AG09319 (cell line): ENCODE data around the gene RASIP1.

Experiments
- DNase-seq: peaks from one replicate; pipeline ENCODE4 v3.0.0-alpha.2; 2010; ENCODE audit warnings: low read depth; ENCODE audit errors: extremely low read depth
- TF ChIP-seq, protein P1 (sequence below): IDR thresholded peaks from 2 replicates; pipeline ENCODE4 v1.5.1; 2011; ENCODE audit warnings: low read depth, mild to moderate bottlenecking, inconsistent platforms, low read length, moderate library complexity

RASIP1 gene

DNA sequence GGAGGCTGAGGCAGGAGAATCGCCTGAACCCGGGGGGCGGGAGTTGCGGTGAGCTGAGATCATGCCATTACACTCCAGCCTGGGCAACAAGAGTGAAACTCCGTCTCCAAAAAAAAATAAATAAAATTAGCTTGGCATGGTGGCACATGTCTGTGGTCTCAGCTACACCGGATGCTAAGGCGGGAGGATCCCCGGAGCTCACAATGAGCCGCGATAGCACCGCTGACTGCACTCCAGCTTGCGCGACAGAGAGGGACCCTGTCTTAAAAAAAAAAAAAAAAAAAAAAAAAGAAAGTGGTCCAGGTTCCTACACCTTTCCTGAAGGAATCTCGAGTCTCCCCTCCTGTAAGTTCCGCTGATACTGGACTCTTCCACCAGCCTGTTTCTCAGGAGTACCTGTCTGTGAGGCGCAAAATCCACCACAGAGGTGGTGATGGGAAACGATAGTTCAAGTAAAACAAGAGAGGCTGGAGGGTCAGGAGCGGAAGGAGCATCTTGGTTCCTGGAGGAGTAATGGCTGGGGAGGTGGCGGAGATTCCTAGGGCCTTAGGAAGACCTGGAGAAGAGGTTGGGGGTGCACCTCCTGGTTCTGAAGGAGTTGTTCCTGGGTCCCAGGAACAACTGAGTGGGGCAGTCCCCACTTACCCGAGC, 11.6 kb upstream of the RASIP1 start:
- TF ChIP-seq, protein P1, sequence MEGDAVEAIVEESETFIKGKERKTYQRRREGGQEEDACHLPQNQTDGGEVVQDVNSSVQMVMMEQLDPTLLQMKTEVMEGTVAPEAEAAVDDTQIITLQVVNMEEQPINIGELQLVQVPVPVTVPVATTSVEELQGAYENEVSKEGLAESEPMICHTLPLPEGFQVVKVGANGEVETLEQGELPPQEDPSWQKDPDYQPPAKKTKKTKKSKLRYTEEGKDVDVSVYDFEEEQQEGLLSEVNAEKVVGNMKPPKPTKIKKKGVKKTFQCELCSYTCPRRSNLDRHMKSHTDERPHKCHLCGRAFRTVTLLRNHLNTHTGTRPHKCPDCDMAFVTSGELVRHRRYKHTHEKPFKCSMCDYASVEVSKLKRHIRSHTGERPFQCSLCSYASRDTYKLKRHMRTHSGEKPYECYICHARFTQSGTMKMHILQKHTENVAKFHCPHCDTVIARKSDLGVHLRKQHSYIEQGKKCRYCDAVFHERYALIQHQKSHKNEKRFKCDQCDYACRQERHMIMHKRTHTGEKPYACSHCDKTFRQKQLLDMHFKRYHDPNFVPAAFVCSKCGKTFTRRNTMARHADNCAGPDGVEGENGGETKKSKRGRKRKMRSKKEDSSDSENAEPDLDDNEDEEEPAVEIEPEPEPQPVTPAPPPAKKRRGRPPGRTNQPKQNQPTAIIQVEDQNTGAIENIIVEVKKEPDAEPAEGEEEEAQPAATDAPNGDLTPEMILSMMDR = no peak
- DNase-seq = no peak

DNA sequence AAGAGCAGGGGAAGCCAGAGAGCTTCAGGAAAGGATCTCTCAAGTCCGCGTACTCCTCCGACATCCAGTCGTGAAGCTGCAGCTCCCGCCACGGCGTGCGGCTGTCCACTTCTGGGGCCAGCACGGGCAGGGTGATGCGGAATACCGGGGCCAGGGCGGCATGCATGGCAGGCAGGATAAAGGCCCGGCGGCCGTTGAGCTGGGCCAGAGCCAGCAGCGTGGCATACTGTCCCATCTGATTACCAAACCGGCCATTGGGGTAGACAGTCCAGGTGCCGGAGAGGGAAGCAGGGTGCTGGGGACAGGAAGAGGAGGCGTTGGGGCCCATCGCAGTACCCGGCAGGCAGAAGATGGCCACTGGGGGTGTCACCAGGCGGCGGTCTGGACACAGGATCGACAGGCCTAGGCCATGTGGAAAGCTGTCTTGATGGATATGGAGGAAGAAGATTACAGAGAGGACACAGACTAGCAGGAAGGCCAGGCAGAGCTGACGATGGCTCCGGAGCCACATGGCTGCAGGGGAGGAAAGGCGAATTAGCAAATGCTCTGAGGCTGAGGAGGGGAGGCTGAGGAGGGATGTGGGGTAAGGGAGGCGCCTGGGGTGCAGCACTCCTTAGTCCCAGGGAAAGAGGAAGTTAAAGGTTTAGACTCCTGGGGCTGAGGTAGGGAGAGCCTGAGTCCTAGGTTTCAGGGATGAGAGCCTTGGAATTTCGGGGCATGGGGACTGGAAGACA, 10.5 kb upstream of the RASIP1 start:
- no peak for DNase-seq
- TF ChIP-seq, protein P1 = no peak

DNA sequence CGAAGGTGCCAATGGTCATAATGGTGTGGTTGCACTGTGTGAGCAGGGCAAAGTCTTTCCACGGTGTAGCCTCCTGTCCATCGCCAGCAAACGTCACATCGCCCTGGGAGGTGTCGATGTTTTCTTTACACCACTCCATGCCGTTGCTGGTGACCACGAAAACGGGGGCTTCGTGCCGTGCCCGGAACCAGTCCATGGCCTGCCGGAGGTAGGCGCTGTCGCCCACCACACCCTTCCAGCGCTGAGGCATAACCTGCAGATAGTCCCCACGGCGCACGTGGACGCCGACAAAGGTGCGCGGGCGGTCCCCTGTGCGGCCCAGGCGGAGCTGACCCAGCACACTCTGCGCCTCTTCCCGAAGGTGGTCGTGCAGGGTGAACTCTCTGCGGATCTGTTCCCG, 9.9 kb upstream of the RASIP1 start:
- no peak for DNase-seq
- TF ChIP-seq, protein P1 = no peak

DNA sequence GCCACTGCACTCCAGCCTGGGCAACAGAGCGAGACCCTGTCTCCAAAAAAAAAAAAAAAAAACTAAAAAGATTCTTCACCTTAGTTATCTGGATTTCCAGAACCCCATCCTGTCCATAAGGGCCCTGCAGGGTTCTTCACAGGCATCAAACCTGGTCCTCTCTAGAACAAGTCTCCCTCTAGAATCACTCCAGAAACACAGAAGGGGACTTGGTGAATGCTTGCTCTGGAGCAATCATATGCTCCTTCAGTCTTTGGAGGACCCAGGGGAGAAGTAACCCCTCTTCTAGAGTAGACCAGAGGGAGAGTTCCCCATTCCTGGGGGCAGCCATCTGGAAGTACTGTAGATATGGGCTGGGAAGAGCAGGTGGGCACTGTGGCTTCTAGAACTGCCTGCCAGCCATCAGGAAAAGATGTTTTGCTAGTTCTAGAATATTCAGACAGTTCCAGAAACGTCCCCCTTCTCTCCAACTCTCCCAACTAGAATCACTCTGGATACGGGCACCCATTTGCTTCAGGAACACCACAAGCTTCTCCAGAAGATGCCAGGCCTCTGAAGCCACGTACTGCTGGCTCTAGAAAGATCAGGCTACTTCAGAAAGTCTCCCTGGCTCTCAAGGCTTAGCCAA, 9.3 kb upstream of the RASIP1 start:
- TF ChIP-seq, protein P1 = no peak
- DNase-seq = no peak

DNA sequence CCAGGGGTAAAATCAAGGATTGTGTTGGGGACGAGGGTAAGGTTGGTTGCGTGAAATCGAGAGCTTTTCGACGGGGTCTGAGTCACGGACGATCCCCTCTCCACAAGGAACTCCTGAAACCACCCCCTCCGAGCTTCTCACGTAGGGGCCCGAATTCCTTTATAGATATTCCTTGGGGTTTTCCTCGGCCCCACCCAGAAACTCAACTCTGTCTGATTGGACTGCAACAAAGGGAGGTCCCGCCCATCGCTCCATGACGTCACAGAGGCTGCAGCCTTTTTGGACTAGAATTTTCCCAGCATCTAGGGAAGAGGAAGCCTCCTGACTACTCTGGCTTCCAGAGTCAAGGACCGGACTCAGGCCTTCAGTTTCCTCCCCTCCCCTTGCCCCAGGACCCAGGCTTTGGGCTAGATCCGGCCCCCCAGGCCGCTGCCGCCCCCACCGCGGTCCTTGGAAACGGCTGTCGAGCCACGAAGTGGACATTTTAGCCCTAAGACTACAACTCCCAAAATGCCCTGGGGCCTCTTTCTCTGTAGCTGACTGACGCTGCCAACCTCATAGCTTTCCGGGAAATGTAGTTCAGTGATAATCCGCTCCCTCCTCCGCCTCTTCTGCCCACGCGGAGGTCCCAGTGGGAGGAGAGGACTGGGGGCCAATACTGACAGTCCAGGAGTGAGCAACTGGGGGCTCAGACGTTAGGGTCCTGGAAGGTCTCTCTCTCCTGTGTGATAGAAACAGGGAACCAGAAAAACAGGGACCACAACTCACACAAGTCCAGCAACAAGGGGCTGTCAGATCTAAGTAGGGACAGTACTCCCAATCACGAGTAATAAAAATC, 6.5 kb upstream of the RASIP1 start, which contains the start of gene IZUMO1:
Gene IZUMO1 (minus strand): TSS at position 172 of the 838 bp plus-strand sequence. CDS start 1,050 bp downstream, outside the sequence.
- TF ChIP-seq, protein P1 = no peak
- peak; percentile 55 for DNase-seq

DNA sequence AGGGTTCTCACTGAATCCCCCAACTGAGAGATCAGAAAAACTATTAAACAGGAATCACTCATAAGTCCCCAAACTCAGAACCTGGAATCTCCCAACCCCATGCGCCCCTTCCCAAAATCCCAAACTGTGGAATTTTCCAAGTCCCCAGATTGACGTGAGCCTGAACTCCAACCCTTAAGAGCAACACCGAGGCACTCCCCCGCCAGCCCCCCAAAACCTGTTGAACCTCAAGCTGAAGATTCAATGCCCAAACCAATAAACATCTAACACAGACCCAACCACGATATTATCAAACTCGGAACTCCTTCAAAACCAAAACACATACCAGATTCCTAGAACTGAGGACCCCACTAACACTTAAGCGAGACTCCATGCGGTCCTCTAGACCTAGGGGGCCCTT, 5.7 kb upstream of the RASIP1 start:
- DNase-seq = no peak
- TF ChIP-seq, protein P1 = no peak
